ENCODE data around the gene CIROP. TPM values are rescaled to one million over a fixed set of nuclear protein-coding genes. Genes with fewer than 3 reads are reported as not detected.

CIROP gene
- total and polyA plus RNA-seq, 2 donors (not counting 1 experiment from before 2014, with no cell fraction given): not detected

DNA sequence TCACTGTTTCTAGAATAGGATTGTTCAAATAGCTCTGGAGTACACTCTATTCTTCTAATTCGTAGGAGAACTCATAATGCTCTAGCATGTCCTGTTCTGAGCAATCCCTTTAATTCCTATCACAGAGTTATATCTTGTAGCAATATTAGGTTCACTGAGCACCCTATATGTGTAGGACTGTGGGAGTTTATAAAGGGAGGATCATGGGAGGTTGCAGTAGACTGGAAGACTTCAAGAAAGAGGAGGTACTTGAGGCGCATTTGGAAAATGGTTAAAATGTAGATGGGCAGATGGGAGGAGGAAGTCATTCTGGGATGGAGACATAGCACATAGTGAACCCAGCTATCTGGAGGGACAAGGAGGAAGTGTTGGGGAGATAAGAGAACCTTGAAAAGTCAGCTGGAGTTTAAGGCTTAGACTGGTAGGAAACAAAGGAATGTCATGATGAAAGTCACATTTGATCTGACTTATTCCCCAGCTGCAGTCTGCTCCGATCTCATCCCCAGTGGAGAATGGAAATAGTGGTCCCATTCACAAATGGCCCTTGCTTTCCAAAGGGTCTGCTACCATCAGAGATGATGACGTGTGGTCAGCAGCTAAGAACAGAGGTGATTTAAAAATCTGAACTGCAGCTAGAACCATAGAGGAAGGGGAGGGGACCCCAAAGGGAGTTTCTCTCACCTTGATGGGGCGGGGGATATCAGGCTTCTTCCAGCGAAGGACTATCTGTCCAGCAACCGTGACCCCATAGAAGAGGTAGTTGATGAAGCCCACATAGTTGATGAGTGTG is 24.4 kb upstream of the CIROP start:
- no peak overlapping the region for H3K9ac ChIP-seq (ENCODE audit: low read length)
- TF ChIP-seq EZH2 (IDR thresholded peaks at IDR 0.05; ENCODE audit: borderline replicate concordance, insufficient read depth, low read depth, low read length, poor library complexity, severe bottlenecking): no peak
- TF ChIP-seq, protein P1, sequence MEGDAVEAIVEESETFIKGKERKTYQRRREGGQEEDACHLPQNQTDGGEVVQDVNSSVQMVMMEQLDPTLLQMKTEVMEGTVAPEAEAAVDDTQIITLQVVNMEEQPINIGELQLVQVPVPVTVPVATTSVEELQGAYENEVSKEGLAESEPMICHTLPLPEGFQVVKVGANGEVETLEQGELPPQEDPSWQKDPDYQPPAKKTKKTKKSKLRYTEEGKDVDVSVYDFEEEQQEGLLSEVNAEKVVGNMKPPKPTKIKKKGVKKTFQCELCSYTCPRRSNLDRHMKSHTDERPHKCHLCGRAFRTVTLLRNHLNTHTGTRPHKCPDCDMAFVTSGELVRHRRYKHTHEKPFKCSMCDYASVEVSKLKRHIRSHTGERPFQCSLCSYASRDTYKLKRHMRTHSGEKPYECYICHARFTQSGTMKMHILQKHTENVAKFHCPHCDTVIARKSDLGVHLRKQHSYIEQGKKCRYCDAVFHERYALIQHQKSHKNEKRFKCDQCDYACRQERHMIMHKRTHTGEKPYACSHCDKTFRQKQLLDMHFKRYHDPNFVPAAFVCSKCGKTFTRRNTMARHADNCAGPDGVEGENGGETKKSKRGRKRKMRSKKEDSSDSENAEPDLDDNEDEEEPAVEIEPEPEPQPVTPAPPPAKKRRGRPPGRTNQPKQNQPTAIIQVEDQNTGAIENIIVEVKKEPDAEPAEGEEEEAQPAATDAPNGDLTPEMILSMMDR (IDR thresholded peaks at IDR 0.05): no peak
- no peaks in the 10 kb centered on the region for H3K79me2 ChIP-seq (ENCODE audit: control insufficient read depth, insufficient read depth, low read length)
- peaks cover 7 to 11% of the 10 kb centered on the region in 2 donors for H3K4me1 ChIP-seq (ENCODE audit: control insufficient read depth in 2 of 2, insufficient read depth in 2 of 2, low read length in 2 of 2)
- ChIA-PET CTCF (interaction anchor here (0.8 to 4.5 kb wide), 2 partner anchors 9 to 57 kb away, joined by 4 to 26 read pairs; partner anchors contain the start of gene CEBPE), POLR2A (no interaction called here)
- DNase-seq: no peak
- no peak overlapping the region for H3K4me3 ChIP-seq (ENCODE audit: control extremely low read depth in 1 of 5, extremely low read depth in 1 of 5, insufficient read depth in 1 of 5, low read depth in 2 of 5, low read length in 4 of 5)
- Mint-ChIP-seq H3K9me3 (ENCODE audit: insufficient read depth) (no peaks in the 10 kb centered on the region), H3K27ac (no peak overlapping the region), H3K4me1 (peaks cover 14% of the 10 kb centered on the region), H3K4me3 (no peak overlapping the region), H3K27me3 (no peaks in the 10 kb centered on the region)
- H3K27ac ChIP-seq (ENCODE audit: low read length in 2 of 2): no peak overlapping the region
- no peaks in the 10 kb centered on the region for H3K9me3 ChIP-seq (ENCODE audit: control extremely low read depth in 1 of 3, control insufficient read depth in 2 of 3, insufficient read depth in 1 of 3, low read length in 2 of 3)
- no peaks in the 10 kb centered on the region for H3K36me3 ChIP-seq (replicated peaks in 1 of 2; ENCODE audit: control extremely low read depth in 1 of 2, control insufficient read depth in 1 of 2, extremely low read depth in 1 of 2, insufficient read depth in 2 of 2, low read length in 1 of 2)
- no peaks in the 10 kb centered on the region for H3K27me3 ChIP-seq (replicated peaks in 1 of 4; ENCODE audit: control extremely low read depth in 1 of 4, control insufficient read depth in 3 of 4, insufficient read depth in 4 of 4, low read length in 3 of 4)
- intact Hi-C loops (cut with micrococcal nuclease): no loop called here
- no peak overlapping the region for H2AFZ ChIP-seq (ENCODE audit: insufficient read depth, low read depth, low read length, poor library complexity, severe bottlenecking)
- no peak for ATAC-seq (ENCODE audit: low read depth)
- no peaks in the 10 kb centered on the region for H4K20me1 ChIP-seq (ENCODE audit: control insufficient read depth, insufficient read depth, low read length, poor library complexity, severe bottlenecking)
- 98% methylated on average over 6 of the region's 7 CpGs for WGBS (ENCODE audit: insufficient coverage)
- no peak overlapping the region for H3K4me2 ChIP-seq (replicated peaks; ENCODE audit: low read depth, low read length, poor library complexity, severe bottlenecking)

DNA sequence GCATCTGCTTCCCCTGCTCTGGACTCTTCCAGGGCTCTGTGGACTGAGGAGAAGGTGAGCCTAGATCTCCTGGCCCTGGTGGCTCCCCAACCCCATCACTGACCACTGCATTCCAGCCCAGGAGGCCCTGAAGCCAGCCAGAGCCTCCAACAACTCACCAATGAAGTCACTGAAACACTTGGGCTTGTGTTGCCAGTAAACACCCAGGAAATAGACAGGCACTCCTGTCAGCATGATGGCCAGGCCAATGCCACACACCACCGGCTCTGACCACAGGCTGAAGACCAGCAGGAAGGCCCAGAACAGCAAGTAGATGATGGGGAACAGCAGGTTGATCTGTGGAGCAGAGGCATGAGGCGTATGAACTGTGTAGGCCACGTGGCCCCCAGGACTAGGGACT is 23.1 kb upstream of the CIROP start:
- no peak overlapping the region for H3K27ac ChIP-seq (ENCODE audit: low read length in 2 of 2)
- ChIA-PET CTCF (no interaction called here), POLR2A (no interaction called here)
- no peaks in the 10 kb centered on the region for H3K36me3 ChIP-seq (replicated peaks in 1 of 2; ENCODE audit: control extremely low read depth in 1 of 2, control insufficient read depth in 1 of 2, extremely low read depth in 1 of 2, insufficient read depth in 2 of 2, low read length in 1 of 2)
- Mint-ChIP-seq H3K4me3 (no peak overlapping the region), H3K9me3 (ENCODE audit: insufficient read depth) (no peaks in the 10 kb centered on the region), H3K27me3 (no peaks in the 10 kb centered on the region), H3K27ac (no peak overlapping the region), H3K4me1 (peaks cover 14% of the 10 kb centered on the region)
- H3K79me2 ChIP-seq (ENCODE audit: control insufficient read depth, insufficient read depth, low read length): no peaks in the 10 kb centered on the region
- H2AFZ ChIP-seq (ENCODE audit: insufficient read depth, low read depth, low read length, poor library complexity, severe bottlenecking): peak overlapping the region; percentile 48
- 100% methylated on average over 1 of the region's 3 CpGs for WGBS (ENCODE audit: insufficient coverage)
- TF ChIP-seq, protein P1 (IDR thresholded peaks at IDR 0.05): no peak
- no peak for TF ChIP-seq EZH2 (IDR thresholded peaks at IDR 0.05; ENCODE audit: borderline replicate concordance, insufficient read depth, low read depth, low read length, poor library complexity, severe bottlenecking)
- H4K20me1 ChIP-seq (ENCODE audit: control insufficient read depth, insufficient read depth, low read length, poor library complexity, severe bottlenecking): no peaks in the 10 kb centered on the region
- no peak overlapping the region for H3K9ac ChIP-seq (ENCODE audit: low read length)
- ATAC-seq (ENCODE audit: low read depth) (no peak), DNase-seq (no peak)
- intact Hi-C loops (cut with micrococcal nuclease): no loop called here
- no peaks in the 10 kb centered on the region for H3K9me3 ChIP-seq (ENCODE audit: control extremely low read depth in 1 of 3, control insufficient read depth in 2 of 3, insufficient read depth in 1 of 3, low read length in 2 of 3)
- peaks cover 7 to 11% of the 10 kb centered on the region in 2 donors for H3K4me1 ChIP-seq (ENCODE audit: control insufficient read depth in 2 of 2, insufficient read depth in 2 of 2, low read length in 2 of 2)
- H3K4me3 ChIP-seq (ENCODE audit: control extremely low read depth in 1 of 5, extremely low read depth in 1 of 5, insufficient read depth in 1 of 5, low read depth in 2 of 5, low read length in 4 of 5): no peak overlapping the region
- no peaks in the 10 kb centered on the region for H3K27me3 ChIP-seq (replicated peaks in 1 of 4; ENCODE audit: control extremely low read depth in 1 of 4, control insufficient read depth in 3 of 4, insufficient read depth in 4 of 4, low read length in 3 of 4)
- peak overlapping the region; percentile 11 for H3K4me2 ChIP-seq (replicated peaks; ENCODE audit: low read depth, low read length, poor library complexity, severe bottlenecking)
